PC-9 (cell line): ENCODE measurements around the gene KIR3DL3.

ENCODE experiments used
- CTCF ChIP-seq: fragments of 200-600 bp; sonication (generic); conservative IDR thresholded peaks from 2 replicates; pipeline ENCODE4 v1.6.1; 2017; ENCODE audit warnings: mixed run types, antibody characterized with exemption, mild to moderate bottlenecking, moderate library complexity
- EZH2 ChIP-seq: fragments of 200-600 bp; sonication (generic); IDR thresholded peaks from 2 replicates; pipeline ENCODE4 v1.8.0; 2017; ENCODE audit warnings: antibody characterized with exemption, low read depth

DNA sequence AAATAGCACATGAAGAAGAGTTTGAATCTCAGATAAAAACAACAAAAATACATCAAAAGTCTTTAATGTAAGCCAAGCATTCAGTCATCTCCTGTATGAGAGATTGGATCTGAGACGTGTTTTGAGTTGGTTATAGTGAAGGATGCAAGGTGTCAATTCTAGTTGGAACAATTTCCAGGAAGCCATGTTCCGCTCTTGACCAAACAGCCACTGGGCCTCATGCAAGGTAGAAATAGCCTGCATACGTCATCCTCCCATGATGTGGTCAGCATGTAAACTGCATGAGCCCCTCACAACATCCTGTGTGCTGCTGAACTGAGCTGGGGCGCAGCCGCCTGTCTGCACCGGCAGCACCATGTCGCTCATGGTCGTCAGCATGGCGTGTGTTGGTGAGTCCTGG is at the start of gene KIR3DL3:
- TF ChIP-seq CTCF, result no peak
- no peak for TF ChIP-seq EZH2
